Activated naive CD4-positive, alpha-beta T cell treated with anti-CD3 and anti-CD28 coated beads for 36 hours (primary cell): ENCODE measurements around the gene ARHGAP6. TPM values are rescaled to one million over a fixed set of nuclear protein-coding genes. Genes with fewer than 3 reads are reported as not detected.
"Not testable (repeated sequence)": the region's sequence is repeated elsewhere in the genome, so short reads cannot be mapped to it uniquely, and the experiment has no call there.

Source experiments
- CTCF ChIA-PET: fragments of 350-600 bp; sonication (Branson Sonifier 250); formaldehyde crosslinking; loops from one replicate; lab custom pipeline; 2021; ENCODE audit warnings: antibody characterized with exemption; lab: Charles Lee
- DNase-seq: peaks from one replicate; pipeline ENCODE4 v3.0.0-alpha.2; 2020
- H3K27ac Mint-ChIP-seq: one replicate; pipeline ENCODE4 v1.8.0; 2021; ENCODE audit warnings: mild to moderate bottlenecking, mixed read lengths
- H3K27me3 Mint-ChIP-seq: one replicate; pipeline ENCODE4 v1.8.0; 2021; ENCODE audit warnings: low read depth, mixed read lengths
- H3K36me3 Mint-ChIP-seq: one replicate; pipeline ENCODE4 v1.8.0; 2021; ENCODE audit warnings: low read depth, mixed read lengths
- H3K4me1 Mint-ChIP-seq: one replicate; pipeline ENCODE4 v1.8.0; 2021; ENCODE audit warnings: low read depth, mixed read lengths
- H3K4me3 Mint-ChIP-seq: one replicate; pipeline ENCODE4 v1.8.0; 2021; ENCODE audit warnings: mild to moderate bottlenecking, moderate library complexity, mixed read lengths
- H3K9me3 Mint-ChIP-seq: one replicate; pipeline ENCODE4 v1.8.0; 2021; ENCODE audit warnings: mixed read lengths
- intact Hi-C: fragments of 100-400 bp; cut with micrococcal nuclease; formaldehyde crosslinking; loops from one replicate; pipeline ENCODE4 v1.15.1; 2023
- total RNA-seq, 2 experiments: library from RNA; stranded (reverse); gene quantifications; one replicate each; pipeline ENCODE4 v1.2.3, GENCODE V29; 2021

The ARHGAP6 gene
- total RNA-seq, 2 experiments from 2014 or later: not detected

DNA sequence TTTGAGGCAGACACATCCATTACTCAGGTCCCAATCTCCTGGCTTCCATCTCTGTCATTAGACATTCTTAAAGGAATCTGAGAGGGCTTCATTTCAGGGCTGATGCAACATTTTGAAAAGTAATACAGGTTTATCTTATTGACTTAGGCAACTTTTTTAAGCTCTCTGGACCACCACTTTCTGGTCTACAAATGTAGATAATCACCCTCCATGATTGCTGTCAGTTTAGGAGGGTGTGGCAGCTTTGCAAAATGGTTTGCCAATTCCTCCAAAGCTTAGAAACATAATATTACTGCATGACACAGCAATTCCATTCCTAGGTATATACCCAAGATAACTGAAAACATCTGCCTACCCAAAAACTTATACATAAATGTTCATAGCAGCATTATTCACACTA, 77.6 kb downstream of the ARHGAP6 start:
- intact Hi-C loops: no loop called here
- no peaks in the 10 kb centered on the region for H3K27me3 Mint-ChIP-seq
- DNase-seq: no peak
- CTCF ChIA-PET: interaction anchor here (0.6 kb wide), 1 partner anchor 456 kb away, joined by 3 read pairs; no protein-coding TSS in a partner anchor
- H3K4me3 Mint-ChIP-seq: no peak overlapping the region
- no peaks in the 10 kb centered on the region for H3K9me3 Mint-ChIP-seq
- H3K27ac Mint-ChIP-seq: no peak overlapping the region
- H3K36me3 Mint-ChIP-seq: no peaks in the 10 kb centered on the region
- H3K4me1 Mint-ChIP-seq: peaks cover 11% of the 10 kb centered on the region

DNA sequence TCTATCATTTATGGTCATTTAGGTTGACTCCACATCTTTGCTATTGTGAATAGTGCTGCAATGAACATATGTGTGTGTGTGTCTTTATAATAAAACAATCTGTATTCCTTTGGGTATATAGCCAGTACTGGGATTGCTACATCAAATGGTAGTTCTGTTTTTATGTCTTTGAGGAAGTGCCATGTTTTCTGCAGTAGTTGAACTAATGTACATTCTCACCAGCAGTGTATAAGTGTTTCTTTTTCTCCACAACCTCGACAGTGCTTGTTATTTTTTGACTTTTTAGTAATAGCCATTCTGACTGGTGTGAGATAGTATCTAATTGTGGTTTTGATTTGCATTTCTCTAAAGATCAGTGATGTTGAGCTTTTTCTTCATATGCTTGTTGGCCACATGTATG, 80.5 kb downstream of the ARHGAP6 start:
- Mint-ChIP-seq H3K4me3 (no peak overlapping the region), H3K27me3 (no peaks in the 10 kb centered on the region), H3K4me1 (peaks cover 2% of the 10 kb centered on the region), H3K9me3 (no peaks in the 10 kb centered on the region), H3K36me3 (no peaks in the 10 kb centered on the region), H3K27ac (no peak overlapping the region)
- intact Hi-C loops: no loop called here
- no peak for DNase-seq
- CTCF ChIA-PET: no interaction called here

DNA sequence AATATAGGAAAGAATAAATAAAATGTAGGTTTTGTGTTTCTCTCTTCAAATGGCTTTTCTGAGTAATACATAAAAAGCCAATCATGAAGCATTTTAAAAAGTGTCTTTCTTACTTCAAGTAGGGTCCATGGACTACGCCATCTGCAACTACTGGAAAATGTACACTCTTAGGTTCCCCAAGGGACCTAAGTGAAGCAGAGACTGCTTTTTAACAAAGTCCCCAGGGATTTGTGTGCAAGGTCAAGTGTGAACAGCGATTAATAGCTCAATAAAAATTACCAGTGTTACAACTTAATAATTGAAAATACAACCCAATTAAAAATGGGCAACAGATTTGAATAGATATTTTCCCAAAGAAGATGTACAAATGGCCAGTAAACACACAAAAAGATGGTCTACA, 84.9 kb downstream of the ARHGAP6 start:
- no peaks in the 10 kb centered on the region for H3K4me1 Mint-ChIP-seq
- H3K27ac Mint-ChIP-seq: no peak overlapping the region
- intact Hi-C loops: no loop called here
- DNase-seq: no peak
- H3K9me3 Mint-ChIP-seq: no peaks in the 10 kb centered on the region
- CTCF ChIA-PET: interaction anchor here (0.7 kb wide), 1 partner anchor 443 kb away, joined by 3 read pairs; no protein-coding TSS in a partner anchor
- no peaks in the 10 kb centered on the region for H3K27me3 Mint-ChIP-seq
- H3K4me3 Mint-ChIP-seq: no peak overlapping the region
- no peaks in the 10 kb centered on the region for H3K36me3 Mint-ChIP-seq

DNA sequence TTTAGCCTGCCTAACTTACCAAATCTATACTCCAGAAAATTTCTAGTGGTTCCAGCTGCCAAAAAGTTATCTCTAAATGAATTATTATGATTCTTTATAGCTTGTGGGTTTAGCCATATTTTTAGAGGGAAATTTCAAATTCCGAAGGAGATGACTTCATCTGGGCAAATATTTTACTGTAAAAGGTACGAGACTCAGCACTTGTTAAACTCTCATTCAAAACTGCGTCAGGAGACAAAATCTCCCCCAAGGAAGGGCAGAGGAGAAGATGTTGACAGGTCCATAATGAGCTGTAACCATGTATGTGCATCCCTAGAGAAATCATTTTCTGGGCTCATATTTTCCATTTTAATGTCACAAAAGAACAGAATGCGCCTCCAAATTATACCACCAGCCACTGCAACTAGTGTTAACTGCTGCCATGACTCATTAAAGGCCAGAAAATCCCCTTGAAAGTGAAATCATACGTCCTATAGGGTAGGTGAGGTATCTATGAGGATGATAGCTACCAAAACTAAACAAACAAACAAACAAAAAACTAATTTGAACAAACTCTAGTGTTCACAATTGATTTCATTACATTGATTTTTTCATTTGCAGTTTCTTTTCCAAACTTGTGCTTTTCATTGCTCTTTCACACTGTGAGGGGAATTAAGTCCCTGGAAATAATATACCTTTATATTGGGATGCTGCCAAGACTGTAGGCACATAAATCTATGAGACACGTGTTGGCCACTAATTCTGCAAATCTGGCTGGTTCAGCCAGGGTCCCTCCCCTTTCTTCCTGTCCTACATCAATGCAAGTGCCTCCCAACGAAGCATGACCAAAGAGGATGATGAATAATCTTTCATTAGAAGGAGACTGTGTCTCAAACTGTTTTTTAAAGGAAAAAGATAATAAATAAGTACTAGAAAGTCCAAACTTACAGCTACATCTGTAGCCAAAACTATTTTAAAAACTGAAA, 85.8 kb downstream of the ARHGAP6 start:
- CTCF ChIA-PET: interaction anchor here (0.7 kb wide), 1 partner anchor 444 kb away, joined by 3 read pairs; no protein-coding TSS in a partner anchor
- H3K4me3 Mint-ChIP-seq: no peak overlapping the region
- no peaks in the 10 kb centered on the region for H3K4me1 Mint-ChIP-seq
- intact Hi-C loops: no loop called here
- no peaks in the 10 kb centered on the region for H3K27me3 Mint-ChIP-seq
- H3K27ac Mint-ChIP-seq: no peak overlapping the region
- H3K9me3 Mint-ChIP-seq: no peaks in the 10 kb centered on the region
- no peak for DNase-seq
- H3K36me3 Mint-ChIP-seq: no peaks in the 10 kb centered on the region

DNA sequence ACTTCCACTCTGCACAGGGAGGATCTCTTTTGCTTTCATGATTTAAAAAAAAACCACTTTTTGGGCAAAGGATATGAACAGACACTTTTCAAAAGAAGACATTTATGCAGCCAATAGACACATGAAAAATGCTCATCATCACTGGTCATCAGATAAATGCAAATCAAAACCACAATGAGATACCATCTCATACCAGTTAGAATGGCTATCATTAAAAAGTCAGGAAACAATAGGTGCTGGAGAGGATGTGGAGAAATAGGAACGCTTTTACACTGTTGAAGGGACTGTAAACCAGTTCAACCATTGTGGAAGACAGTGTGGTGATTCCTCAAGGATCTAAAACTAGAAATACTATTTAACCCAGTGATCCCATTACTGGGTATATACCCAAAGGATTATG, 87.4 kb downstream of the ARHGAP6 start:
- H3K4me1 Mint-ChIP-seq, H3K4me3 Mint-ChIP-seq, H3K27me3 Mint-ChIP-seq, DNase-seq, H3K36me3 Mint-ChIP-seq, H3K9me3 Mint-ChIP-seq, H3K27ac Mint-ChIP-seq, CTCF ChIA-PET, intact Hi-C loops: not testable (repeated sequence)

DNA sequence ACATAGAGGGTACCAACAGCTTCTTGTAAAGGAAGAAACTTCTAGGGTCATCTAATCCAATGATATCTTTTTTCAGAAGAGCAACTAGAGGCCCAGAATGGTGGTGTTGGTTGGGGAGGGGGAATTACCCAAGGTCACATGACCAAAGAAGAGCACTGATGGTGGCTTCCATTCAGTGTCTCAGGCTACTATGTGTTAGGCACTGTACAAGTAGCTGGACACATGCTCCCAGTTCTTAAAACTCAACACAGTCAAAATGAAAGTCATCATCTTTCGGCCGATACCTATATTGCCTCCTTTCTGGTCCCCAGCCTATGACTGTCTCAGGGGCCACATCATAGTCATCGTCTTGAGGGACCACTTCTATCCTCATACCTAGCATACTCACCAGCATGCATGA, 88.1 kb downstream of the ARHGAP6 start:
- Mint-ChIP-seq H3K27me3 (no peaks in the 10 kb centered on the region), H3K9me3 (no peaks in the 10 kb centered on the region), H3K36me3 (no peaks in the 10 kb centered on the region), H3K4me3 (no peak overlapping the region), H3K4me1 (no peaks in the 10 kb centered on the region), H3K27ac (no peak overlapping the region)
- CTCF ChIA-PET: no interaction called here
- DNase-seq: no peak
- intact Hi-C loops: no loop called here

DNA sequence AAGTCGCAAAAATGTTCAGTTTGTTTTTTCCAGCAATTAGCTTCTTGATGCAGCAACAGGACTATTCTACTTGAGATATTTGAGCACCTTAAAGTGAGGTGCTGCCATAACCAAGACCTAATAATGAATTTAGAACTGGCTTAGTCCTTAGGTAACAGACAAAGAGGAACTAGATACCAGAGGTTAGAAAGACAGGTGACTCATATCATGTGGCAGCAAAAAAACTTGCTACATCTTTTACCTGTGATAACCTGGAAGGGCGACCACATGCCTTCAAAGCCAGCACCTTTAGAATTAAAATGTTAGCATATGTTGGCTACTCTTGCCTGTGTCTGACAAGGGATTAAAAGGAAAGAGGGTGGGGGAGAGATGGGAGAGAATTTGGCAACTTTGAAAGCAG, 90.4 kb downstream of the ARHGAP6 start:
- no peak for DNase-seq
- no peaks in the 10 kb centered on the region for H3K36me3 Mint-ChIP-seq
- CTCF ChIA-PET: no interaction called here
- H3K9me3 Mint-ChIP-seq: no peaks in the 10 kb centered on the region
- no peak overlapping the region for H3K27ac Mint-ChIP-seq
- H3K4me3 Mint-ChIP-seq: no peak overlapping the region
- H3K27me3 Mint-ChIP-seq: no peaks in the 10 kb centered on the region
- H3K4me1 Mint-ChIP-seq: no peaks in the 10 kb centered on the region
- intact Hi-C loops: no loop called here

DNA sequence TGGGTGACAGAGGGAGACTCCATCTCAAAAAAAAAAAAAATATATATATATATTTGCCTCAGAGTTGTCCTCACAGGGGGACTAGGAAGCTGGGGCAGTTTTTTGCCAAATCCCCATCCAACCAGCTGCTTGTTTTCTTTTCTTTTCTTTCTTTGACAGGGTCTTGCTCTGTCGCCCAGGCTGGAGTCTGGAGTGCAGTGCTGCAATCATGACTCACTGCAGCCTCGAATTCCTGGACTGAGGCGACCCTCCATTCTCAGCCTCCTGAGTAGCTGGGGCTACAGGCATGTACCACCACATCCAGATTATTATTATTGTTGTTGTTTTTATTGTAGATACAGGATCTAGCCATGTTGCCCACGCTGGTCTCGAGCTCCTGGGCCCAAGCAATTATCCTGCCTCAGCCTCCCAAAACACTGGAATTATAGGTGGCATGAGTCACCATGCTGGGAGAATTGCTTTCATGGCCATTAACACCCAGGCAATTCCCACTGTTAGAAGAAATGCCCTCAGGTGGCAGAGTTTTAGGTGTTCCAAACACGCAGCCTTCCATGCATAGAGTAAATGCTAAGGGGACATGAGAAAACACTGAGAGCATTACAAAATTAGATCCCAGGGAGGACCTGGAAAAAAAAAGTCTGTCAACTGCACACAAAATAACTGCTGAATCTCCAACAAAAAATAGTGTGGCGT, 98.0 kb downstream of the ARHGAP6 start:
- Mint-ChIP-seq H3K4me3 (no peak overlapping the region), H3K9me3 (no peaks in the 10 kb centered on the region), H3K36me3 (no peaks in the 10 kb centered on the region), H3K4me1 (no peaks in the 10 kb centered on the region), H3K27ac (no peak overlapping the region), H3K27me3 (no peaks in the 10 kb centered on the region)
- intact Hi-C loops: no loop called here
- DNase-seq: no peak
- CTCF ChIA-PET: no interaction called here

DNA sequence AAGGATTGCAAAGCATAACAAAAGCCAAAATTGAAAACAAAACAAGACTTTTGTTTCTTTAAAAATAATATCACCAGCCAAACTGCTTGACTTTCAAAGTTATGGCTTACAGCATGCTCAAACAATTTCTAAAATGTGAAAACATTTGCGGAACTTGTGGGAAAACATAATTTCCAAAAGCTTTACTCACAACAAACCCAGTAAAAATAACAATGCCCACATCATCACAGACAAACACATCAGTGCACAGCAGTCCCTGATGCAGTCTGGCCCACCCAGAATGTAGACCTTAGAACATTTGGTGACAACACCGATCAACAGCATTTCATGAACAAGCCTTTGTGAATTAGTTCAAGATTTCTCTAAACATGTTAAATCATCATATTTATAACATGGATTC, 98.9 kb downstream of the ARHGAP6 start:
- no peaks in the 10 kb centered on the region for H3K4me1 Mint-ChIP-seq
- H3K27ac Mint-ChIP-seq: no peak overlapping the region
- H3K4me3 Mint-ChIP-seq: no peak overlapping the region
- DNase-seq: no peak
- intact Hi-C loops: no loop called here
- no peaks in the 10 kb centered on the region for H3K36me3 Mint-ChIP-seq
- no peaks in the 10 kb centered on the region for H3K27me3 Mint-ChIP-seq
- CTCF ChIA-PET: no interaction called here
- H3K9me3 Mint-ChIP-seq: no peaks in the 10 kb centered on the region

DNA sequence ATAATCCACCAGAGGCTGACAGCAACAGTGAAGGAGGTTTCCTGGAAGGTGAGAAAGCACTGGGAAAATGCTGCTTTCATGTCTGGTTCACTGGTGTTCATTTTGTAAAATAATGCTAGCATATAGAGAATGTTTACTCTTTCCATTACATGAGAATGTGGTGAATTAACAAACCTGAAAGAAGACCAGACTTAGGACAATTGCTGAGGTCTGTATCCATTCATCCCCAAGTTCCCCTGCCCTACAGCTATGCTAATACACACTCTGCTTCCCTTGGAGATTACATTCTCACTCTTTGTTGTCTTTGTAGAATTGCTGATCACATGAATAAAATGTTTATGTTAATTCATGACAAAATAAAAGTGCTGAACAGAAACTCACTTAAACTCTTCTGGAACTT, 99.5 kb downstream of the ARHGAP6 start:
- H3K27ac Mint-ChIP-seq: no peak overlapping the region
- no peaks in the 10 kb centered on the region for H3K4me1 Mint-ChIP-seq
- intact Hi-C loops: no loop called here
- no peaks in the 10 kb centered on the region for H3K9me3 Mint-ChIP-seq
- no peaks in the 10 kb centered on the region for H3K27me3 Mint-ChIP-seq
- no peak overlapping the region for H3K4me3 Mint-ChIP-seq
- DNase-seq: no peak
- CTCF ChIA-PET: no interaction called here
- H3K36me3 Mint-ChIP-seq: no peaks in the 10 kb centered on the region

DNA sequence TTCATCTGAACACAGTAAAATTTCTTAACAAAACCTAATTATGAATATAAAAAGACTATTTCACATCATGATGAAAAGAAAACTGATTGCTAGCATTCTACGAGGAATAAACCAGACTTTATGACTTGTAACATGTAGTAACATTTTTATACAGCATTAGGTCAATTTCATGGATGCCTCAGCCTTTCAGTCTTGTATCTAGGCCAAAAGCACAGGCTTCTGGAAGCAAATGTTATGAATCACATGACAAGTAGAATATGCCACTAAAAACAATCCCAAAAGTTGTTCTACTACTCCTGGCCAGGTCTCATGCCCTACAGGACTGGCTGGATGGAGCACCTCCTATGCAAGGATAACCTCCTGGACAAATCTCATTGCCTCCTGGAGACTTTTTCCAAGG, 101.2 kb downstream of the ARHGAP6 start:
- CTCF ChIA-PET: no interaction called here
- H3K9me3 Mint-ChIP-seq: no peaks in the 10 kb centered on the region
- H3K4me3 Mint-ChIP-seq: no peak overlapping the region
- no peaks in the 10 kb centered on the region for H3K27me3 Mint-ChIP-seq
- no peaks in the 10 kb centered on the region for H3K36me3 Mint-ChIP-seq
- no peaks in the 10 kb centered on the region for H3K4me1 Mint-ChIP-seq
- no peak overlapping the region for H3K27ac Mint-ChIP-seq
- no peak for DNase-seq
- intact Hi-C loops: no loop called here

DNA sequence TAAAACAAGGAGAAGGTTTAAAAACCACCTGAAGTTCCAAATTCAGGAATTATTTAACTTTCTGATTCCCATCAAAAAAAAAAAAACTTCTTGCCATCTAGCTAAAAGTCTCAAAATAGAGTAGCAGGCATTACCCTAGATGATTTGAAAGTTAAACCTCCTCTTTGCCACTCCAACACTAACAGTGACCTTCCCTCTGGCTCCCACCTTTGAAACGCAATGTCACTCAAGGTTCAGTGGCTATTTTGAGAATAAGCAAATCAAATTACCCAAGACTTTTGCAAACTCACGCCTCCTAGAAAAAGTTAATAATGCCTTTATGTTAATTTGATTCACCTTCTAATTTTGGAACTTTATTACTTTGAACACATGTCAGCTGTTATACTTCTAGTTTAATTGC, 103.2 kb downstream of the ARHGAP6 start:
- H3K9me3 Mint-ChIP-seq: no peaks in the 10 kb centered on the region
- H3K27me3 Mint-ChIP-seq: no peaks in the 10 kb centered on the region
- CTCF ChIA-PET: no interaction called here
- intact Hi-C loops: no loop called here
- no peak overlapping the region for H3K4me3 Mint-ChIP-seq
- no peak for DNase-seq
- no peaks in the 10 kb centered on the region for H3K36me3 Mint-ChIP-seq
- H3K4me1 Mint-ChIP-seq: no peaks in the 10 kb centered on the region
- no peak overlapping the region for H3K27ac Mint-ChIP-seq
